ENCODE results near the gene GARNL3. TPM values are rescaled to one million over a fixed set of nuclear protein-coding genes. Genes with fewer than 3 reads are reported as not detected.

GARNL3 gene
- total and polyA plus RNA-seq, 2 donors (not counting 3 experiments of a cell fraction or from before 2014, with no cell fraction given), result 1.4 to 8.3 TPM

DNA sequence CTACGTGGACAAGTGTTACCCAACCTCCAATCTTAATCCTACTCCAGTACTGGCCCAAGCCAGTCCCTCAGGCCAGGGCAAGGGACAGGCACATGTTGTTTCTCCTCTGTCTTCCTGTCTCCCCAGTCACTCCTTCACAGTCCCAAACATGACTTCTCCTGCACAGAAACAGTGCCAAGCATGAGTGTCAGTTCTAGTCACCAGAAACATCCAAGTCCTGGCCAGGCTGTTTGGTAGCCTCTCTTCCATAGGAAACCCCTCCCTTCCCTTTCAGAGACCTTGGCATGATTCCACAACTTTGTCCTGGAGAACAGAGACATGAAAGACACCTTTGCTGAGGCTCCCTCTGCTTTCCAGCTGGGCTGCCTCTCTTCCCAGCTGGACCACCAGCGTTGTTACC, 76.1 kb downstream of the GARNL3 start:
- CTCF ChIA-PET, result interaction anchor here (1.2 kb wide), 1 partner anchor 29 kb away, joined by 5 read pairs; no protein-coding TSS in a partner anchor
- DNase-seq (ENCODE audit: low read depth, low spot score), result peak; percentile 33
- H3K4me1 ChIP-seq (ENCODE audit: control insufficient read depth, extremely low read depth, insufficient read depth, low read length), result peaks cover 37% of the 10 kb centered on the region
- no peaks in the 10 kb centered on the region for H4K20me1 ChIP-seq (replicated peaks; ENCODE audit: control insufficient read depth, extremely low read depth, insufficient read depth, low read length)
- H3K27ac ChIP-seq (ENCODE audit: insufficient read depth, low read depth, low read length), result no peak overlapping the region
- H3K27me3 ChIP-seq (ENCODE audit: control insufficient read depth in 2 of 2, insufficient read depth in 2 of 2, low read length in 2 of 2), result no peaks in the 10 kb centered on the region
- H3K9me1 ChIP-seq (replicated peaks; ENCODE audit: control insufficient read depth, extremely low read depth, insufficient read depth, low read length), result no peaks in the 10 kb centered on the region
- dilution Hi-C loops (cut with MboI; ENCODE audit: extremely low pct_ligation_motif_present, low sequenced_read_pairs) (no loop called here), intact Hi-C loops (cut with micrococcal nuclease) (no loop called here)
- H2AFZ ChIP-seq (ENCODE audit: low read depth, low read length), result peak overlapping the region; percentile 4
- no TSS peak for BruUV-seq (replicated peaks)
- POLR2A ChIA-PET, result no interaction called here
- no peak overlapping the region for H3K4me2 ChIP-seq (ENCODE audit: insufficient read depth, low read length)
- TF ChIP-seq POLR2AphosphoS5 (IDR thresholded peaks at IDR 0.05; ENCODE audit: insufficient read depth, low read depth, low read length), result no peak
- TF ChIP-seq MAX (IDR thresholded peaks at IDR 0.05; ENCODE audit: insufficient read depth, insufficient read length), result no peak
- TF ChIP-seq JUN (IDR thresholded peaks at IDR 0.05; ENCODE audit: borderline replicate concordance, insufficient read depth, insufficient read length, low read depth), result no peak
- TF ChIP-seq, protein P1, sequence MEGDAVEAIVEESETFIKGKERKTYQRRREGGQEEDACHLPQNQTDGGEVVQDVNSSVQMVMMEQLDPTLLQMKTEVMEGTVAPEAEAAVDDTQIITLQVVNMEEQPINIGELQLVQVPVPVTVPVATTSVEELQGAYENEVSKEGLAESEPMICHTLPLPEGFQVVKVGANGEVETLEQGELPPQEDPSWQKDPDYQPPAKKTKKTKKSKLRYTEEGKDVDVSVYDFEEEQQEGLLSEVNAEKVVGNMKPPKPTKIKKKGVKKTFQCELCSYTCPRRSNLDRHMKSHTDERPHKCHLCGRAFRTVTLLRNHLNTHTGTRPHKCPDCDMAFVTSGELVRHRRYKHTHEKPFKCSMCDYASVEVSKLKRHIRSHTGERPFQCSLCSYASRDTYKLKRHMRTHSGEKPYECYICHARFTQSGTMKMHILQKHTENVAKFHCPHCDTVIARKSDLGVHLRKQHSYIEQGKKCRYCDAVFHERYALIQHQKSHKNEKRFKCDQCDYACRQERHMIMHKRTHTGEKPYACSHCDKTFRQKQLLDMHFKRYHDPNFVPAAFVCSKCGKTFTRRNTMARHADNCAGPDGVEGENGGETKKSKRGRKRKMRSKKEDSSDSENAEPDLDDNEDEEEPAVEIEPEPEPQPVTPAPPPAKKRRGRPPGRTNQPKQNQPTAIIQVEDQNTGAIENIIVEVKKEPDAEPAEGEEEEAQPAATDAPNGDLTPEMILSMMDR (IDR thresholded peaks at IDR 0.05; ENCODE audit: extremely low read depth in 1 of 2, insufficient read depth in 1 of 2, low read depth in 1 of 2, low read length in 2 of 2), result no peak
- TF ChIP-seq GATA2 (IDR thresholded peaks at IDR 0.05; ENCODE audit: insufficient read depth, insufficient read length, low read depth, low read length), result no peak
- no peak for TF ChIP-seq POLR2A (IDR thresholded peaks at IDR 0.05; ENCODE audit: low read depth, low read length)
- TF ChIP-seq MYC (IDR thresholded peaks at IDR 0.05; ENCODE audit: low read depth, low read length), result no peak
- no peak for TF ChIP-seq FOS (IDR thresholded peaks at IDR 0.05; ENCODE audit: borderline replicate concordance, insufficient read depth, low read length)
- TF ChIP-seq EZH2 (IDR thresholded peaks at IDR 0.05; ENCODE audit: borderline replicate concordance, low read depth, low read length, severe bottlenecking), result no peak
- no peaks in the 10 kb centered on the region for H3K79me2 ChIP-seq (ENCODE audit: control insufficient read depth, insufficient read depth, low read length)
- no peak overlapping the region for H3K4me3 ChIP-seq (replicated peaks in 1 of 3; ENCODE audit: insufficient read depth in 1 of 3, low read depth in 1 of 3, low read length in 3 of 3)
- no peak overlapping the region for H3K9ac ChIP-seq (replicated peaks; ENCODE audit: extremely low read depth, insufficient read depth, low read length)
- no peaks in the 10 kb centered on the region for H3K36me3 ChIP-seq (ENCODE audit: control insufficient read depth in 2 of 2, extremely low read depth in 1 of 2, insufficient read depth in 2 of 2, low read length in 2 of 2)
- no peaks in the 10 kb centered on the region for H3K9me3 ChIP-seq (replicated peaks; ENCODE audit: control insufficient read depth, insufficient read depth, low read length)
- FAIRE-seq, result peak; percentile 62
